Measurements from ENCODE around the gene SNRPA1. TPM values are rescaled to one million over a fixed set of nuclear protein-coding genes. Genes with fewer than 3 reads are reported as not detected.

SNRPA1 gene
- total and polyA plus RNA-seq, 9 of the 15 experiments (the other 6 are each of a cell fraction or from before 2014, with no cell fraction given) = 62.7 to 245 (median 189) TPM

DNA sequence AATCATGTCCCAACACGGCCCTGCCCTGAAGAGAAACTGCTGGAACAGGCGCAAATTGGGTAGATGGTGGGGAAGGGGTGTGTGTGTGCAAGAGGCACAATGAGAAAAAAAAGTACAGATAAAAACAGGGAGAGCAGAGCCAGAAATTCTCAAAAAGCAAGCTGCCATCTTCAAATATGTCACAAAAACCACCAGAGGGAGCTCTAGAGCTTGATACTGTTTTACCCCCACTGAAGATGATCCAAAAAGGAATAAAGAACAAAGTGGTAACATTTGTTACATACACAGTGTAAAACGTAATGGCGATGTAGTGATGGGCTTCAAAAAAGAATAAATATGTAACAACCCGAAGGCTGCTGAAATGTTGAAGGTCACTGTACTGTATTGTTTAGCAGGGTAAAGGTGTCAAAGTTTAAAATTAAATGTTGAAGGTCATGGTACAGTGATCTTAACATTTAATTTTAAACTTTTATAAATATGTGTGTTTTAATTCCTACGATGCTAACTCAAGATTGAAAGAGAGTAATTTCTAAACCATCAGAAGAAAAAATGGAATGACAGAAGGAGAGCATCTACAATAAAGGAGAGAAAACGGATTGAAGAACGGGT, 6.0 kb downstream of the SNRPA1 start (continued):
- TF ChIP-seq, protein P1, sequence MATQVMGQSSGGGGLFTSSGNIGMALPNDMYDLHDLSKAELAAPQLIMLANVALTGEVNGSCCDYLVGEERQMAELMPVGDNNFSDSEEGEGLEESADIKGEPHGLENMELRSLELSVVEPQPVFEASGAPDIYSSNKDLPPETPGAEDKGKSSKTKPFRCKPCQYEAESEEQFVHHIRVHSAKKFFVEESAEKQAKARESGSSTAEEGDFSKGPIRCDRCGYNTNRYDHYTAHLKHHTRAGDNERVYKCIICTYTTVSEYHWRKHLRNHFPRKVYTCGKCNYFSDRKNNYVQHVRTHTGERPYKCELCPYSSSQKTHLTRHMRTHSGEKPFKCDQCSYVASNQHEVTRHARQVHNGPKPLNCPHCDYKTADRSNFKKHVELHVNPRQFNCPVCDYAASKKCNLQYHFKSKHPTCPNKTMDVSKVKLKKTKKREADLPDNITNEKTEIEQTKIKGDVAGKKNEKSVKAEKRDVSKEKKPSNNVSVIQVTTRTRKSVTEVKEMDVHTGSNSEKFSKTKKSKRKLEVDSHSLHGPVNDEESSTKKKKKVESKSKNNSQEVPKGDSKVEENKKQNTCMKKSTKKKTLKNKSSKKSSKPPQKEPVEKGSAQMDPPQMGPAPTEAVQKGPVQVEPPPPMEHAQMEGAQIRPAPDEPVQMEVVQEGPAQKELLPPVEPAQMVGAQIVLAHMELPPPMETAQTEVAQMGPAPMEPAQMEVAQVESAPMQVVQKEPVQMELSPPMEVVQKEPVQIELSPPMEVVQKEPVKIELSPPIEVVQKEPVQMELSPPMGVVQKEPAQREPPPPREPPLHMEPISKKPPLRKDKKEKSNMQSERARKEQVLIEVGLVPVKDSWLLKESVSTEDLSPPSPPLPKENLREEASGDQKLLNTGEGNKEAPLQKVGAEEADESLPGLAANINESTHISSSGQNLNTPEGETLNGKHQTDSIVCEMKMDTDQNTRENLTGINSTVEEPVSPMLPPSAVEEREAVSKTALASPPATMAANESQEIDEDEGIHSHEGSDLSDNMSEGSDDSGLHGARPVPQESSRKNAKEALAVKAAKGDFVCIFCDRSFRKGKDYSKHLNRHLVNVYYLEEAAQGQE (IDR thresholded peaks at IDR 0.05; ENCODE audit: borderline replicate concordance) = peak; percentile 16; the same call in 1 of the 2 replicates
- TF ChIP-seq, protein P1 (CRISPR knock-in tag; IDR thresholded peaks at IDR 0.05; ENCODE audit: low read depth) = no peak
- TF ChIP-seq SP1 (CRISPR knock-in tag; IDR thresholded peaks at IDR 0.05) = peak; percentile 34; the same call in 1 of the 2 replicates
- TF ChIP-seq RNF2 (IDR thresholded peaks at IDR 0.05) = no peak

Measured in K562 (cell line).